ENCODE measurements around the gene DBT. TPM values are rescaled to one million over a fixed set of nuclear protein-coding genes. Genes with fewer than 3 reads are reported as not detected.

DBT gene
- polyA plus RNA-seq, 1 donor from 2014 or later = 9.0 TPM

Small RNAs within 50 kb of the gene (small RNA-seq; reads per million reads assigned to genes)
- gene AL445928.1 = 0 reads per million in 3 experiments
- gene MIR553 = 0 reads per million in 3 experiments
- gene RPL23AP90 = 0 reads per million in 3 experiments

Other genes with a start within 250 kb of the DBT start
- gene SASS6, start 116.9 kb downstream of the DBT start, polyA plus RNA-seq = 5.7 and 6.4 TPM in 2 replicates
- 47.2 and 56.6 TPM in 2 replicates for gene TRMT13, start 116.7 kb downstream of the DBT start, polyA plus RNA-seq
- 8.0 and 10.3 TPM in 2 replicates for gene LRRC39, start 71.6 kb downstream of the DBT start, polyA plus RNA-seq
- 79.7 and 95.2 TPM in 2 replicates for gene RTCA, start 16.4 kb upstream of the DBT start, polyA plus RNA-seq
- gene CDC14A, start 102.7 kb upstream of the DBT start, polyA plus RNA-seq = 2.7 and 2.9 TPM in 2 replicates